ENCODE measurements around the gene IGSF8.
"Not testable (repeated sequence)": the region's sequence is repeated elsewhere in the genome, so short reads cannot be mapped to it uniquely, and the experiment has no call there.

IGSF8 gene

GRCh38 chr1:160126342-160126741, 27.9 kb upstream of the IGSF8 start:
- DNase-seq (ENCODE audit: low read depth) = not testable (repeated sequence)

DNA sequence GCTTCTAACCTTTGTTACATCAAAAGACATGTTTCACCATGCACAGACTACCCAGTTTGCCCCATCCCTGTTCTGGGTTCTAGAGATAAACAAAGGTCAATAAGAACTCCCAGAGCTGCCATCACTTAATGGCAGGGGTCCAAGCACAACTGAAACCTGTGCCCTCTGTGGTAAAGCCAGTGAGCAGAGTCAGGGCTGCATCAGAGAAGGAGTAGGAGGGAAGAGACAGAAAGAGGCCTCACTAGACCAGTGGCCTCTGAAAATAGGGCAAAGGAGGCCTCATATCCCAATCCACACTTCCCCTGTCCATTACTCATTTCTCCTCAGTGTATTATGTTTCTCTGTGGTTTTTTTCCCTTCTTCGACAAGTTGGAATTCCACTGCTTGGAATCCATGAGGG, 27.3 kb upstream of the IGSF8 start:
- DNase-seq (ENCODE audit: low read depth) = peak; percentile 17

DNA sequence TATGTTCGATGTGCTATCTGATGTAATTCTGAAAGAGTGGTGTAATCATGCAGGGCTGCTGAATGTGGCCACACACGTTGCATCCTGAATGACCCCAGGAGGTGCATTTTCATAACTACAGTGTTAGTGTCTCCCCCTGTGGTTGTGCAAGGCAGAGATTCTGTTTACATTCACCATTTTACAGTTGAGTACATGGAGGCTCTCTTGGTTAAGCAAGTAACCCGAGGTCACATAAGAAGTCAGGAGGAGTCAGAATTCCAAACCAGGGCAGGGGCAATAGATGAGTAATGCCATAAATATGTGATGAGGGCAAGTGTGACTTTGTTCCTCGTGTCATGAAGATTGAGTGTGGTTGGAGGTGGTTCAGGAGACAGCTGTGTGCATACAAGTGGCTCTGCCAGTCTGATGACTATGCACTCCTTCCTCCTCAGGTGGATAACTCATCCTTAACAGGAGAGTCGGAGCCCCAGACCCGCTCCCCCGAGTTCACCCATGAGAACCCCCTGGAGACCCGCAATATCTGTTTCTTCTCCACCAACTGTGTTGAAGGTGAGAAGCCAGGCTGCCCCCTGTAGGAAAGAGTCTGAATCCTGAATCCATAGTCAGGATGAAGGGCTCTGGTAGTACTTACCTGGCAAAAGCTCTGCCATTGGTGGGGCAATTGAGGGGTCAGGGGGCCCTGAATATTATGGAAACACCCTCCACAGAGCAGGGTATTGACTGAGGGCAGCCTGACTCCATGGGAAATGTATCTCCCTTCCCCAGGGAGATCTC, 26.5 kb upstream of the IGSF8 start:
- peak; percentile 67 for DNase-seq (ENCODE audit: low read depth)

DNA sequence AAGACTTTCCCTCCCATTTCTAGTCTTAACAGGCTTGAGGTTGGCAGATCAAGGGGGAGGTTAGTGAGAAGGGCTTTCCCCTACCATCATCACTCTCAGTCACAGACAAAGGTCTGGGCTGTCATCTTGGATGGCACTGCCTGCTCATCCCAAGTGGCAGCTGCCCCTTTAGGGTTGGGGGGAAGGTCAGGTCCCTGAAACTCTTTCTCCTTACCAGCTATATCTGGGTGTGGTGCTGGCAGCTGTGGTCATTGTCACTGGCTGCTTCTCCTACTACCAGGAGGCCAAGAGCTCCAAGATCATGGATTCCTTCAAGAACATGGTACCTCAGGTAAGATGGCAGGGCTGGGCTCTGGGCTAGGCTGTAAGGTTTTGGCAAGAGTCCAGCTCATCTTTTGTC, 25.3 kb upstream of the IGSF8 start:
- no peak for DNase-seq (ENCODE audit: low read depth)

DNA sequence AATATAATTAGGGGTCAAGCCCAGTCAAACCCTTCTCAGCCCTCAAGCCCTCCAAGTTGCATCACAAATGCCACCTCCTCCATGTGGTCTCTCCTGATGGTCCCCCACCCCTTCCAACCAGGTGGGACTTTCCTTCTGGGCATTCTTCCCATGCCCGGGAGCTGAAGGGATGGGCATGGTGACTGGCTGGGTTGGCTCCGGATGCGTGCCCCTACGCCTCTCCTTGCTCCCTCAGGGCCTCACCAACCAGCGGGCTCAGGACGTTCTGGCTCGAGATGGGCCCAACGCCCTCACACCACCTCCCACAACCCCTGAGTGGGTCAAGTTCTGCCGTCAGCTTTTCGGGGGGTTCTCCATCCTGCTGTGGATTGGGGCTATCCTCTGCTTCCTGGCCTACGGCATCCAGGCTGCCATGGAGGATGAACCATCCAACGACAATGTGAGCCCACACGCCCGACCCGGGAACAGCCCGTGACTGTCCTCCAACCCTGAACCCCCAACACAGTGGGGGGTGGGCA, 24.6 kb upstream of the IGSF8 start:
- DNase-seq (ENCODE audit: low read depth) = no peak

DNA sequence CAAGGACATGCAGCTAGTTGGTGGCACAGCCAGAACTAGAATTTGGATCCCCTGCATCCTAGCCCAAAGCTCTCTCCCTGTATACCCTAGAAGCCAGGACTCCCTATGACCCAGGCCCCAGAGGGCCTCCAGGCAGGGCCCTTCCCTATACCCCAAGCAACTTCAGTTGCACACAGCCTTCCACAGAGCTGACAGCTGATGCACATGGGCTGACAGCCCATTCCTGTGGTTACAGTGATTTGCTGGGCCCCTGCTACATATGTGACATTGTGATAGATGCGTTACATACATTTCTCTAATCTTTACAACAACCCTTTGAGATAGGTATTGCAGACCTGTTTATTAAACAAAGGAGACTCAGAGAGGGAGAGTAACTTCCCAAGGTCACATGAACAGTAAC, 23.0 kb upstream of the IGSF8 start:
- no peak for DNase-seq (ENCODE audit: low read depth)

GRCh38 chr1:160120797-160121196, 22.4 kb upstream of the IGSF8 start:
- DNase-seq (ENCODE audit: low read depth) = no peak

DNA sequence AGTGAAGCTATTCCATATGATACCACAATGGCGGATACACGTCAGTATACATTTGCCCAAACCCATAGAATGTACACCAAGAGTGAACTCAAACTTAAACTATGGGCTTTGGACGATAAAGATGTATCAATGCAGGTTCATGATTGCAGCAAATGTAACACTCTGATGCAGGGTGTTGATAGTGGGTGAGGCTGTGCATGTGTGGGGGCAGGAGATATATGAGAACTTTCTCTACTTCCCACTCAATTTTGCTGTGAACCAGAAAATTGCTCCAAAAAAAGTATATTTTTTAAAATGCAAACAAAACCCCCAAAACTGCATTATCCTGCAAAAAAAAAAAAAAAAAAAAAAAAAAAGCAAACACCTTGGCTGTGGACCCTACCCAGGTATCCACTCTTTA, 20.5 kb upstream of the IGSF8 start:
- DNase-seq (ENCODE audit: low read depth) = no peak

DNA sequence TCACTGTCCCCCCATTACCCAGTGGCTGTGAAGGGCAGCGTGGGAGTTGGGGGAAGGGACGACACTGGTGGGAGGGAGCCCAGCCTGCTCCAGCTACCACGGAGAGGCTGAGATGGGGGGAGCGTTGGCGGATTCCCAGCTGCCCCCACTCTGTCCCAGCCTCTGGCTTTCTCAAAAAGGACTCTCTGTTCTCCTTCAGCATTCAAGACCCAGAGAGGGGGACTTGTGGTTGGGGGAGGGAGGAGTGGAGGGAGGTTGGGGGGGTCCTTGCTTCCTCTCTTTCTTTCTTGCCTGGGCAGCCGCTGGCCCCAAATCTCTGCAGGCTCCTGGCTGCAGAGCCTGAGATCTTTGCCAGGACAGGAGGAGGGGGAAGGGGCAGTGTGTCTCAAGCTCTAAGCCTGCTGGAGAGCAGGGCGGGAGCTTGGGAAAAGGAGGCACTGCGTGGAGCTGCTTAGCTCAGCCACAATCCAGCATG, 19.3 kb upstream of the IGSF8 start:
- no peak for DNase-seq (ENCODE audit: low read depth)

DNA sequence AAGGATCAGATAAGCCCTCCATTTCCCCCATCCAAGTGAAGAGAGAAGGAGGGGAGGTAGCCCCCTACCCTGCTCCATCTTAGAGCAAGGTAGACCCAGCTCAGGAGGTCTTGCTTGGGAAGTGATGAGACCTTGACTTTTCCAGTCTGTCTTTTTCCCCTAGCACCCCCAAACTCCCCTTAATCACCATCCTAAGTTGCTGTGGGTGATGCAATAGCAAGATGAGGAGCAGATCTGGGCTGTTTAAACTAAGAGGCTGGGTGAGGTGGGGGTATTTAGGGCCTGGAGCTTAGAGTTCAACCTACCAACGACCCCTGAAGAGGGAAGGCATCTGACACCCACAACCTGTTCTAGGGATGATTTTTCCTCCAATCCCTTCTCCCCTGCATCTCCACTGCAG, 18.9 kb upstream of the IGSF8 start:
- no peak for DNase-seq (ENCODE audit: low read depth)

GRCh38 chr1:160116283-160117147, 18.1 kb upstream of the IGSF8 start:
- DNase-seq (ENCODE audit: low read depth) = peak; percentile 30

DNA sequence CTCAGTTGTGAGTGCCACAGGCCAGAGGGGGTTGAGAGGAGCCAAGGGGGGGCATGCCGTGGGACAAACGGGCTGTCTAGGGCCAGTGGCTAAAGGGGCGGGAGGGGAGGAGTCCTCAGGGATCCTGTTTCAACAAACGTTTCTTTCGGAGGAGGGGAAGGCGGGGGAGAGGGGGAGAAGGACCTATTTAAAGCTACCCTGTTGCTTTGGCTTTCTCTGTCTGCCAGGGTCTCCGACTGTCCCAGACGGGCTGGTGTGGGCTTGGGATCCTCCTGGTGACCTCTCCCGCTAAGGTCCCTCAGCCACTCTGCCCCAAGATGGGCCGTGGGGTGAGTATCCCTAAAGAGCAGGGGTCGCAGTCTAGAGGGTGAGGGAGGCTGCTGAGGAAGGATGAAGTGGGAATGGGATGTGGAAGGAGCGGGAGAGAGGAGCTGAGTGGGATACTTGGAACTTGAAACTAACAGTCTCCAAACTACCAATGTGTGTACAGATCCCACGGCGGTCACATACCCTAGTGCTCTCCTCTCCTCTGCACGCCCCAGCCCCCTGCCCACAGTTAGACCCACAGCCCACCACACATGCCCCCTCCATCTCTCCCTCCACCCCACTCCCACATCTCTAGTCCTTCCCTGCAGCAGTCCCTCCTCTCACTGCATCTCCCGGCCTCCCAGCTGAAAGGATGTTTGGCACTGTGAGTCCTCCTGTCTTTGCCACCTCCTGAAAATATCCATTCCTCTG, 17.3 kb upstream of the IGSF8 start, which contains the start of gene ATP1A2:
ATP1A2 (plus strand) TSS at position 215 of the 738 bp plus-strand sequence; CDS start at position 318, 103 bp downstream.
- no peak for DNase-seq (ENCODE audit: low read depth)

GRCh38 chr1:160114085-160114484, 15.7 kb upstream of the IGSF8 start:
- DNase-seq (ENCODE audit: low read depth) = no peak

GRCh38 chr1:160113407-160113806, 15.0 kb upstream of the IGSF8 start:
- DNase-seq (ENCODE audit: low read depth) = no peak

DNA sequence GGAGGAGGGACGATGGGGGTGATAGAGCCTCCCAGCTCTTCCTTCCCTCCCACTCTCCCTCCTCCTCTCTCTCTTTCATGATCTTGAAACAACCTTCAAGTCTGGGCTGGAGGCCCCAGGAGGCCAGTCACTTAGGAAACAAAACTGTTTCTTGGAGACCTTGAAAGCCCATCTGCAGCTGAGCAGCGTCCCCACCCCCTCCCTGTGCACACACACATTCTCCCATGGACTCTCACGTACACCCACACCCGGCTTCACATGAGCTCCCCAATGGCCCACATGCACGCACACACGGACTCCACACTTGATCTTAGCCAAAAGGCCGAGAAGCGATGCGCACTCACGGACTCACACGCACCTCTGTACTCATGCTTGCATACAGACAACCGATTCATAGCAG, 13.9 kb upstream of the IGSF8 start:
- DNase-seq (ENCODE audit: low read depth) = no peak

- DNase-seq (ENCODE audit: low read depth) = not testable (repeated sequence)
These were observed 13.0 kb upstream of the IGSF8 start for GRCh38 chr1:160111462-160111861.

GRCh38 chr1:160109686-160110085, 11.3 kb upstream of the IGSF8 start:
- no peak for DNase-seq (ENCODE audit: low read depth)

DNA sequence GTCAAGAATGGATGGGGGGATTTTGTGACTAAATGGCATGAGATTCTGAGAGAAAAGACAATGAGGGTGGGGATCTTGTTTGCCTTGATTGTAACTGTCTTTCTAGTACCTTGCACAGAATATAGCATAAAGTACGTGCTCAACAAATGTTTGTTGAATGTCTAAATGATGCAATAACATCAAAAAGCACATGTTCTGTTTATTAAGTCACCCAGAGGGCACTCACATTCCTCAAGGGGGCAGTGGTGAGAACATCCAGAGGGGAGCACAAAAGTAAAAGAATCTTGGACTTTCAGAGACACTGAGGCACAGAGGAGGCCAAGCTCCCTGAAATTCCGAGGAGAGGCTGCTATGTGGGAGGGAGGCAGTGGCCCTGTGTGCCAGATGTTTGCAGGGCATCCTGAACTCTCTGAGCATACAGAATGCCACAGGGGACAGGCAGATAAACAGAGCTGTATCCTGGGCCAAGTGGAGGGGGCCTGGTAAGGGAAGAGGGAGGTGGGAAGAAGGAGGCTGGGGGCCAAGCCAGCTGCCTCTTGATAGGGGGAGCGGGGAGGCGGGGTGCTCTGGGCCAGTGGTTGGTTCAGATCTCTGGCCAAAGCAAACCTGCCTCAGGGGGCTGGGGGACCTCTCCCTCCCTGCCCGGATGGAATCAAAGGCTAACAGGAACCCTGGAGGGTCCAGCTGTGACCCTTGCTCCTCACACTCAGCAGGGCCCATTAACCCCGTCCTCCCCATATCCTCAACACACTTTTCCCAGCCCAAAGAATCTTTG, 10.7 kb upstream of the IGSF8 start:
- peak; percentile 63 for DNase-seq (ENCODE audit: low read depth)

- DNase-seq (ENCODE audit: low read depth) = no peak
These were observed 9.1 kb upstream of the IGSF8 start for GRCh38 chr1:160107512-160107911.

DNA sequence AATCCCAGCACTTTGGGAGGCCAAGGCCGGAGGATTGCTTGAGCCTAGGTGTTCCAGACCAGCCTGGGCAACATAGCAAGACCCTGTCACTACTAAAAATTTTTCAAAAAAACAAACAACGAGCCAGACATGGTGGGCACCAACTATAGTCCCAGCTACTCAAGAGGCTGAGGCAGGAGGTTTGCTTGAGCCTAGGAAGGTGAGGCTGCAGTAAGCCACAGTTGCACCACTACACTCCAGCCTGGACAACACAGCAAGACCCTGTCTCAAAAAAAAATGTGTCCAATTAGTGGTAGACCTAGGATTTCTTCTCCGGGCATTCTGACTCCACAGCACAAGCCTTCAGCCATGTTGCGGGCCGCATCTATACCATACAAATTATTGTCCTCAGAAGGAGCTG, 6.7 kb upstream of the IGSF8 start:
- DNase-seq (ENCODE audit: low read depth) = no peak

- no peak for DNase-seq (ENCODE audit: low read depth)
These were observed 6.1 kb upstream of the IGSF8 start for GRCh38 chr1:160104486-160104885.

All from iris pigment epithelial cell (primary cell).